ENCODE measurements around the gene SMIM35.

- TF ChIP-seq, protein P1, sequence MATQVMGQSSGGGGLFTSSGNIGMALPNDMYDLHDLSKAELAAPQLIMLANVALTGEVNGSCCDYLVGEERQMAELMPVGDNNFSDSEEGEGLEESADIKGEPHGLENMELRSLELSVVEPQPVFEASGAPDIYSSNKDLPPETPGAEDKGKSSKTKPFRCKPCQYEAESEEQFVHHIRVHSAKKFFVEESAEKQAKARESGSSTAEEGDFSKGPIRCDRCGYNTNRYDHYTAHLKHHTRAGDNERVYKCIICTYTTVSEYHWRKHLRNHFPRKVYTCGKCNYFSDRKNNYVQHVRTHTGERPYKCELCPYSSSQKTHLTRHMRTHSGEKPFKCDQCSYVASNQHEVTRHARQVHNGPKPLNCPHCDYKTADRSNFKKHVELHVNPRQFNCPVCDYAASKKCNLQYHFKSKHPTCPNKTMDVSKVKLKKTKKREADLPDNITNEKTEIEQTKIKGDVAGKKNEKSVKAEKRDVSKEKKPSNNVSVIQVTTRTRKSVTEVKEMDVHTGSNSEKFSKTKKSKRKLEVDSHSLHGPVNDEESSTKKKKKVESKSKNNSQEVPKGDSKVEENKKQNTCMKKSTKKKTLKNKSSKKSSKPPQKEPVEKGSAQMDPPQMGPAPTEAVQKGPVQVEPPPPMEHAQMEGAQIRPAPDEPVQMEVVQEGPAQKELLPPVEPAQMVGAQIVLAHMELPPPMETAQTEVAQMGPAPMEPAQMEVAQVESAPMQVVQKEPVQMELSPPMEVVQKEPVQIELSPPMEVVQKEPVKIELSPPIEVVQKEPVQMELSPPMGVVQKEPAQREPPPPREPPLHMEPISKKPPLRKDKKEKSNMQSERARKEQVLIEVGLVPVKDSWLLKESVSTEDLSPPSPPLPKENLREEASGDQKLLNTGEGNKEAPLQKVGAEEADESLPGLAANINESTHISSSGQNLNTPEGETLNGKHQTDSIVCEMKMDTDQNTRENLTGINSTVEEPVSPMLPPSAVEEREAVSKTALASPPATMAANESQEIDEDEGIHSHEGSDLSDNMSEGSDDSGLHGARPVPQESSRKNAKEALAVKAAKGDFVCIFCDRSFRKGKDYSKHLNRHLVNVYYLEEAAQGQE (IDR thresholded peaks at IDR 0.05; ENCODE audit: insufficient replicate concordance, low read depth): no peak
- TF ChIP-seq CTCF (IDR thresholded peaks at IDR 0.05; ENCODE audit: insufficient read depth, low read length) (no peak), SPI1 (IDR thresholded peaks at IDR 0.05; ENCODE audit: borderline replicate concordance, low read depth) (no peak), GABPA (IDR thresholded peaks at IDR 0.05; ENCODE audit: low read depth) (no peak), POLR2AphosphoS5 (IDR thresholded peaks at IDR 0.05; ENCODE audit: low read depth) (no peak)
Observed at GRCh38 chr11:117980280-117980679, 106.5 kb downstream of the SMIM35 start.

Data from HL-60 (cell line).